Ascending aorta (tissue), 2 donors: ENCODE results near the gene REL. TPM values are rescaled to one million over a fixed set of nuclear protein-coding genes. Genes with fewer than 3 reads are reported as not detected.
A peak's percentile ranks its signal among the peaks of the same experiment; 100 is the strongest.

ENCODE experiments used
- DNase-seq, 2 donors: peaks; one replicate each; pipeline ENCODE4 v3.0.0-alpha.2; 2019; ENCODE audit warnings: low spot score in 2 of 2
- H3K27ac ChIP-seq, 2 donors: fragments of 200-600 bp; sonication (generic); one replicate each; pipeline ENCODE4 v1.5.1; 2016 to 2017; ENCODE audit warnings: mild to moderate bottlenecking in 1 of 2
- H3K27me3 ChIP-seq: fragments of 200-600 bp; sonication (generic); one replicate; pipeline ENCODE4 v1.5.1; 2017
- H3K36me3 ChIP-seq, 2 donors: fragments of 200-600 bp; sonication (generic); one replicate each; pipeline ENCODE4 v1.5.1; 2016
- H3K4me1 ChIP-seq, 2 donors: fragments of 200-600 bp; sonication (generic); one replicate each; pipeline ENCODE4 v1.5.1; 2016 to 2017; ENCODE audit warnings: mild to moderate bottlenecking in 1 of 2
- H3K4me3 ChIP-seq, 2 donors: fragments of 200-600 bp; sonication (generic); one replicate each; pipeline ENCODE4 v1.5.1; 2016 to 2017; ENCODE audit warnings: mild to moderate bottlenecking in 1 of 2
- H3K9me3 ChIP-seq, 2 donors: fragments of 200-600 bp; sonication (generic); one replicate each; pipeline ENCODE4 v1.5.1; 2016
- intact Hi-C: fragments of 100-400 bp; cut with DNase I; formaldehyde crosslinking; loops from one replicate; pipeline ENCODE4 v1.15.1; 2023
- total RNA-seq: library from RNA; depleted of rRNA; stranded (reverse); fragments of >200 nt; gene quantifications from one replicate; pipeline ENCODE4 v1.1.0, GENCODE V29; 2016
- TF ChIP-seq, protein P1 (sequence below), 3 experiments: fragments of 200-600 bp in 2 of 3; fragments of 450-650 bp in 1 of 3; sonication (generic) in 2 of 3; IDR thresholded peaks; one replicate each; pipeline ENCODE4 v1.5.1; 2016 to 2019; ENCODE audit warnings: antibody characterized with exemption in 3 of 3, mild to moderate bottlenecking in 1 of 3, moderate library complexity in 1 of 3

Gene REL
- total RNA-seq, 1 donor from 2014 or later, result 5.3 TPM

- TF ChIP-seq, protein P1, sequence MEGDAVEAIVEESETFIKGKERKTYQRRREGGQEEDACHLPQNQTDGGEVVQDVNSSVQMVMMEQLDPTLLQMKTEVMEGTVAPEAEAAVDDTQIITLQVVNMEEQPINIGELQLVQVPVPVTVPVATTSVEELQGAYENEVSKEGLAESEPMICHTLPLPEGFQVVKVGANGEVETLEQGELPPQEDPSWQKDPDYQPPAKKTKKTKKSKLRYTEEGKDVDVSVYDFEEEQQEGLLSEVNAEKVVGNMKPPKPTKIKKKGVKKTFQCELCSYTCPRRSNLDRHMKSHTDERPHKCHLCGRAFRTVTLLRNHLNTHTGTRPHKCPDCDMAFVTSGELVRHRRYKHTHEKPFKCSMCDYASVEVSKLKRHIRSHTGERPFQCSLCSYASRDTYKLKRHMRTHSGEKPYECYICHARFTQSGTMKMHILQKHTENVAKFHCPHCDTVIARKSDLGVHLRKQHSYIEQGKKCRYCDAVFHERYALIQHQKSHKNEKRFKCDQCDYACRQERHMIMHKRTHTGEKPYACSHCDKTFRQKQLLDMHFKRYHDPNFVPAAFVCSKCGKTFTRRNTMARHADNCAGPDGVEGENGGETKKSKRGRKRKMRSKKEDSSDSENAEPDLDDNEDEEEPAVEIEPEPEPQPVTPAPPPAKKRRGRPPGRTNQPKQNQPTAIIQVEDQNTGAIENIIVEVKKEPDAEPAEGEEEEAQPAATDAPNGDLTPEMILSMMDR (IDR thresholded peaks at IDR 0.05), result no peak
- no peaks in the 10 kb centered on the region for H3K27me3 ChIP-seq
- no peaks in the 10 kb centered on the region for H3K9me3 ChIP-seq
- DNase-seq, result no peak
- intact Hi-C loops, result loop anchor here (5.0 kb wide), 1 partner anchor 49 kb away; no protein-coding TSS in a partner anchor
- H3K4me1 ChIP-seq, result no peaks in the 10 kb centered on the region
- H3K4me3 ChIP-seq, result no peak overlapping the region
- no peak overlapping the region for H3K27ac ChIP-seq
- H3K36me3 ChIP-seq, result no peaks in the 10 kb centered on the region
These were observed 33.5 kb upstream of the REL start for GRCh38 chr2:60847854-60848253.

- DNase-seq, result no peak
These were observed 32.2 kb upstream of the REL start for GRCh38 chr2:60849187-60849586.

DNA sequence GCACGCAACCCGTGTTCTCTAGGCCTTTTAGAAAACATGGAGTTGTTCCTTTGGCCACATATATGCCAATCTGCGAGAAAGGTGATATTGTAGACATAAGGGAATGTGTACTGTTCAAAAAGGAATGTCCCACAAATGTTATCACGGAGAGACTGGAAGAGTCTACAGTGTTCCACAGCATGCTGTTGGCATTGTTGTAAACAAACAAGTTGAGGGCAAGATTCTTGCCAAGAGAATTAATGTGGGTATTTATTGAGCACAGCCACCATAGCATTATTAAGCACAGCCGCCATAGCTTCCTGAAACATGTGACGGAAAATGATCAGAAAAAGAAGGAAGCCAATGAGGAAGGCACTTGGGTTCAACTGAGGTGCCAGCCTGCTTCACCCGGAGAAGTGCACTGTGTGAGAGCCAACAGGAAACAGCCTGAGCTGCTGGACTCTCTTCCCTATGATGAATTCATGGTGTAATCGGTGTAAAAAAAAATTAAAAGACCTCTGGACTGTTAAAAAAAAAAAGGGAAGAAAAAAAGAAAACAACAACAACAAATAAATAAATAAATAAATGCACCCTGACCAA is 29.0 kb upstream of the REL start:
- peak in 1 of 2 donors; percentile 18 for DNase-seq
- H3K4me3 ChIP-seq, result no peak overlapping the region

More at GRCh38 chr2:60849187-60849586, 32.2 kb upstream of the REL start:
- H3K27ac ChIP-seq, result no peak overlapping the region
- intact Hi-C loops, result loop anchor here (5.0 kb wide), 1 partner anchor 48 kb away; no protein-coding TSS in a partner anchor
- H3K36me3 ChIP-seq, result no peaks in the 10 kb centered on the region
- no peaks in the 10 kb centered on the region for H3K9me3 ChIP-seq
- TF ChIP-seq, protein P1 (IDR thresholded peaks at IDR 0.05), result no peak
- no peaks in the 10 kb centered on the region for H3K4me1 ChIP-seq
- no peak overlapping the region for H3K4me3 ChIP-seq
- H3K27me3 ChIP-seq, result no peaks in the 10 kb centered on the region

GRCh38 chr2:60853531-60853930 is 27.8 kb upstream of the REL start:
- H3K27ac ChIP-seq, result no peak overlapping the region
- H3K4me3 ChIP-seq, result no peak overlapping the region
- DNase-seq, result no peak
- TF ChIP-seq, protein P1 (IDR thresholded peaks at IDR 0.05), result no peak
- intact Hi-C loops, result no loop called here
- no peaks in the 10 kb centered on the region for H3K4me1 ChIP-seq
- H3K27me3 ChIP-seq, result no peaks in the 10 kb centered on the region
- H3K36me3 ChIP-seq, result no peaks in the 10 kb centered on the region
- H3K9me3 ChIP-seq, result no peaks in the 10 kb centered on the region

More for the DNA sequence above, 29.0 kb upstream of the REL start:
- H3K27ac ChIP-seq, result no peak overlapping the region
- H3K9me3 ChIP-seq, result no peaks in the 10 kb centered on the region
- no peaks in the 10 kb centered on the region for H3K27me3 ChIP-seq
- intact Hi-C loops, result no loop called here
- H3K36me3 ChIP-seq, result no peaks in the 10 kb centered on the region
- H3K4me1 ChIP-seq, result no peaks in the 10 kb centered on the region
- TF ChIP-seq, protein P1 (IDR thresholded peaks at IDR 0.05), result no peak

DNA sequence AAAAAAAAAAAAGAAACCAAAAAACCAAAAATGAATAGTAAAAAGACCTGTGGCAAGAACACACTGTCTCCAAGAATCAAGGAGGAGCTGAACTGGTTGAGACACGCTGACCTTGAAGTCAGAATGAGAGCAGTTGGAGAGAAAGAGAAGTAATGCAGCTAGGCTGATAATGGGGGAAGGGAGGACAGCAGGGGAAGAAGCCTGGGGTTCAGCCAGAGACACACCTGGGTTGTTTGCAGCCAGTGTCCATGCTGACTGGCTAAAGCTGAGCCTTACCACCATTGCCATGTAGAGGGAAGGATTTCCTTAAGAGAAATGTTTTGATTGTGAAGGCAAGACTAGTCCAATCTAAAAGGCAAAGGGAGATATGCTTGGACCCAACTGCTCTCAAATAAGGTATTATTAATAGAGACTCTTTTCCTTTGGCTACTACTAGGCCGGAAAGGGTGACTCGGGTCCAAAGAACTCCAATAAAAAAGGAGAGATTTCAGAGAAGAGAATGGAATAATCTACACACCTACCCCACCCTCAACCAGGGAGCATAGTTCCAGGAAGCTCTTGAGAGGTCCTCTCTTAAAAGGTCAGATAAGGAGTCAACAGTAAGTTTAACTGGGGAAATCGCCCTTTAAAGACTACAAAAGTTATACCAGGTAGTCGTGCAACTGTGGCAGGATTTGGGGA is 25.2 kb upstream of the REL start:
- Histone ChIP-seq H3K4me3 (no peak overlapping the region), H3K27me3 (no peaks in the 10 kb centered on the region), H3K36me3 (no peaks in the 10 kb centered on the region), H3K27ac (no peak overlapping the region), H3K4me1 (no peaks in the 10 kb centered on the region), H3K9me3 (no peaks in the 10 kb centered on the region)
- no peak for DNase-seq
- TF ChIP-seq, protein P1 (IDR thresholded peaks at IDR 0.05), result no peak
- intact Hi-C loops, result no loop called here
